ENCODE results near the gene DISC1. TPM values are rescaled to one million over a fixed set of nuclear protein-coding genes. Genes with fewer than 3 reads are reported as not detected.

Gene DISC1
- total and polyA plus RNA-seq, 2 donors (not counting 1 experiment from before 2014, with no cell fraction given), result 2.7 to 4.3 TPM

DNA sequence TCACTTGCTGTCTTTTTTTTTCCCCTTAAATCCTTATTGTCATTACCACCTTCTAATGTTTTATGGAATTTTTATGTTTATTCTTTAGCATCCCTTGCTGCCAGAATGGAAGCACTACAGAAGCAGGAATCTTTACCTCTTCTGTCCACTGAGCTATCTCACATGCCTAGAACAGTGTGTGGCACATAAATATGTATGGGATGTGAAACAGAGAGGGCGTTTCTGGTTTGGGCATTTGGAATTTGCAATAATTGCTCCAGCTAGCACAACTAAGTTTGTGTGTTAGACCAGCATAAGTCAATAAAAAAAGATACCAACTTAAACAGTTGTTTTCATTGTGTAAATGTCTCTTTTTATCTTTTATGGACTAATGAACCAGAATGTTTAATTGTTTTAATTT, 330.8 kb downstream of the DISC1 start:
- CTCF ChIA-PET, result no interaction called here
- POLR2A ChIA-PET, result no interaction called here
- no peaks in the 10 kb centered on the region for H3K9me3 ChIP-seq (ENCODE audit: control extremely low read depth in 1 of 3, control insufficient read depth in 2 of 3, insufficient read depth in 1 of 3, low read length in 2 of 3)

DNA sequence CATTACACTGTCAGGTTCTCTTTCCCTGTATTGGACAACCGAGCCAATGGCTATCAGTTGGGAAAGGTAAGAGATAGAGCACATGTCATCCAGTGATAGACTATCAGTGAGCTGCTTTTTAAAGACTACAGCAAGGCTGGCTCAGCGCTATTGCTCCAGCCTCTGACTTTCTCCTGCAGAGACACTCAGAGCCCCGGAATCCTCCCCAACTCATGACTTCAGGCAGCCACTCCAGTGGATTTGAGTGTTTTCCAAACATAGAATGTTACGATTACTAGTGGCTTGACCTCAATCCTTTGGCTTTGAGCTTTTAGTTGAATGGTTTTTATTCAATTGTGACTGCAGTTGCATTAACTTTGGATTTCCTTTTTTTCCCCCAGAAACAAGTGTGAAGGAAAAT, 331.9 kb downstream of the DISC1 start:
- Mint-ChIP-seq H3K4me1 (no peaks in the 10 kb centered on the region), H3K27ac (no peak overlapping the region), H3K4me3 (no peak overlapping the region), H3K27me3 (no peaks in the 10 kb centered on the region), H3K9me3 (ENCODE audit: insufficient read depth) (no peaks in the 10 kb centered on the region)
- no peaks in the 10 kb centered on the region for H3K79me2 ChIP-seq (ENCODE audit: control insufficient read depth, insufficient read depth, low read length)
- H3K4me1 ChIP-seq (ENCODE audit: control insufficient read depth in 2 of 2, insufficient read depth in 2 of 2, low read length in 2 of 2), result no peaks in the 10 kb centered on the region
- H3K27ac ChIP-seq (ENCODE audit: low read length in 2 of 2), result no peak overlapping the region
- ChIA-PET POLR2A (no interaction called here), CTCF (no interaction called here)
- H3K36me3 ChIP-seq (replicated peaks in 1 of 2; ENCODE audit: control extremely low read depth in 1 of 2, control insufficient read depth in 1 of 2, extremely low read depth in 1 of 2, insufficient read depth in 2 of 2, low read length in 1 of 2), result no peaks in the 10 kb centered on the region
- DNase-seq (no peak), ATAC-seq (ENCODE audit: low read depth) (no peak)
- H3K27me3 ChIP-seq (replicated peaks in 1 of 4; ENCODE audit: control extremely low read depth in 1 of 4, control insufficient read depth in 3 of 4, insufficient read depth in 4 of 4, low read length in 3 of 4), result no peaks in the 10 kb centered on the region
- no CpG with 5 or more reads among the region's 4 CpGs for WGBS (ENCODE audit: insufficient coverage)
- no peaks in the 10 kb centered on the region for H3K9me3 ChIP-seq (ENCODE audit: control extremely low read depth in 1 of 3, control insufficient read depth in 2 of 3, insufficient read depth in 1 of 3, low read length in 2 of 3)
- H2AFZ ChIP-seq (ENCODE audit: insufficient read depth, low read depth, low read length, poor library complexity, severe bottlenecking), result no peak overlapping the region
- intact Hi-C loops (cut with micrococcal nuclease), result no loop called here
- no peak overlapping the region for H3K9ac ChIP-seq (ENCODE audit: low read length)
- TF ChIP-seq, protein P1, sequence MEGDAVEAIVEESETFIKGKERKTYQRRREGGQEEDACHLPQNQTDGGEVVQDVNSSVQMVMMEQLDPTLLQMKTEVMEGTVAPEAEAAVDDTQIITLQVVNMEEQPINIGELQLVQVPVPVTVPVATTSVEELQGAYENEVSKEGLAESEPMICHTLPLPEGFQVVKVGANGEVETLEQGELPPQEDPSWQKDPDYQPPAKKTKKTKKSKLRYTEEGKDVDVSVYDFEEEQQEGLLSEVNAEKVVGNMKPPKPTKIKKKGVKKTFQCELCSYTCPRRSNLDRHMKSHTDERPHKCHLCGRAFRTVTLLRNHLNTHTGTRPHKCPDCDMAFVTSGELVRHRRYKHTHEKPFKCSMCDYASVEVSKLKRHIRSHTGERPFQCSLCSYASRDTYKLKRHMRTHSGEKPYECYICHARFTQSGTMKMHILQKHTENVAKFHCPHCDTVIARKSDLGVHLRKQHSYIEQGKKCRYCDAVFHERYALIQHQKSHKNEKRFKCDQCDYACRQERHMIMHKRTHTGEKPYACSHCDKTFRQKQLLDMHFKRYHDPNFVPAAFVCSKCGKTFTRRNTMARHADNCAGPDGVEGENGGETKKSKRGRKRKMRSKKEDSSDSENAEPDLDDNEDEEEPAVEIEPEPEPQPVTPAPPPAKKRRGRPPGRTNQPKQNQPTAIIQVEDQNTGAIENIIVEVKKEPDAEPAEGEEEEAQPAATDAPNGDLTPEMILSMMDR (IDR thresholded peaks at IDR 0.05), result no peak
- TF ChIP-seq EZH2 (IDR thresholded peaks at IDR 0.05; ENCODE audit: borderline replicate concordance, insufficient read depth, low read depth, low read length, poor library complexity, severe bottlenecking), result no peak
- no peak overlapping the region for H3K4me2 ChIP-seq (replicated peaks; ENCODE audit: low read depth, low read length, poor library complexity, severe bottlenecking)
- no peaks in the 10 kb centered on the region for H4K20me1 ChIP-seq (ENCODE audit: control insufficient read depth, insufficient read depth, low read length, poor library complexity, severe bottlenecking)
- no peak overlapping the region for H3K4me3 ChIP-seq (ENCODE audit: control extremely low read depth in 1 of 5, extremely low read depth in 1 of 5, insufficient read depth in 1 of 5, low read depth in 2 of 5, low read length in 4 of 5)

More for the DNA sequence above, 330.8 kb downstream of the DISC1 start:
- no peaks in the 10 kb centered on the region for H3K36me3 ChIP-seq (replicated peaks in 1 of 2; ENCODE audit: control extremely low read depth in 1 of 2, control insufficient read depth in 1 of 2, extremely low read depth in 1 of 2, insufficient read depth in 2 of 2, low read length in 1 of 2)
- no peak overlapping the region for H3K4me2 ChIP-seq (replicated peaks; ENCODE audit: low read depth, low read length, poor library complexity, severe bottlenecking)
- ATAC-seq (ENCODE audit: low read depth) (no peak), DNase-seq (no peak)
- no peaks in the 10 kb centered on the region for H3K4me1 Mint-ChIP-seq
- no peaks in the 10 kb centered on the region for H3K27me3 Mint-ChIP-seq
- H2AFZ ChIP-seq (ENCODE audit: insufficient read depth, low read depth, low read length, poor library complexity, severe bottlenecking), result no peak overlapping the region
- H3K9me3 Mint-ChIP-seq (ENCODE audit: insufficient read depth), result no peaks in the 10 kb centered on the region
- no peaks in the 10 kb centered on the region for H3K79me2 ChIP-seq (ENCODE audit: control insufficient read depth, insufficient read depth, low read length)
- no peak overlapping the region for H3K27ac ChIP-seq (ENCODE audit: low read length in 2 of 2)
- no CpG with 5 or more reads among the region's 1 CpG for WGBS (ENCODE audit: insufficient coverage)
- no peak overlapping the region for H3K27ac Mint-ChIP-seq
- H3K4me3 Mint-ChIP-seq, result no peak overlapping the region
- H3K4me1 ChIP-seq (ENCODE audit: control insufficient read depth in 2 of 2, insufficient read depth in 2 of 2, low read length in 2 of 2), result no peaks in the 10 kb centered on the region
- no peaks in the 10 kb centered on the region for H4K20me1 ChIP-seq (ENCODE audit: control insufficient read depth, insufficient read depth, low read length, poor library complexity, severe bottlenecking)
- H3K4me3 ChIP-seq (ENCODE audit: control extremely low read depth in 1 of 5, extremely low read depth in 1 of 5, insufficient read depth in 1 of 5, low read depth in 2 of 5, low read length in 4 of 5), result no peak overlapping the region
- no peaks in the 10 kb centered on the region for H3K27me3 ChIP-seq (replicated peaks in 1 of 4; ENCODE audit: control extremely low read depth in 1 of 4, control insufficient read depth in 3 of 4, insufficient read depth in 4 of 4, low read length in 3 of 4)
- no peak for TF ChIP-seq EZH2 (IDR thresholded peaks at IDR 0.05; ENCODE audit: borderline replicate concordance, insufficient read depth, low read depth, low read length, poor library complexity, severe bottlenecking)
- TF ChIP-seq, protein P1 (IDR thresholded peaks at IDR 0.05), result no peak
- intact Hi-C loops (cut with micrococcal nuclease), result no loop called here
- no peak overlapping the region for H3K9ac ChIP-seq (ENCODE audit: low read length)
